Spinal cord (tissue), 10 donors: ENCODE results near the gene ZNF565. TPM values are rescaled to one million over a fixed set of nuclear protein-coding genes. Genes with fewer than 3 reads are reported as not detected.

Experiments used
- DNase-seq, 6 donors: peaks; one replicate each; pipeline versions ENCODE4 v3.0.0 to v3.0.0-alpha.2; 2013 to 2015; ENCODE audit warnings: low spot score in 6 of 6, low read depth in 4 of 6
- H3K27ac ChIP-seq: one replicate; pipeline ENCODE4 v1.5.1; 2013; ENCODE audit warnings: low read depth, low read length, control low read depth
- H3K27me3 ChIP-seq: one replicate; pipeline ENCODE4 v1.6.1; 2013; ENCODE audit warnings: low read length; ENCODE audit not compliant: control insufficient read depth, insufficient read depth
- H3K36me3 ChIP-seq: one replicate; pipeline ENCODE4 v1.6.1; 2013; ENCODE audit warnings: low read length; ENCODE audit not compliant: control insufficient read depth, insufficient read depth
- H3K4me1 ChIP-seq: one replicate; pipeline ENCODE4 v1.6.1; 2013; ENCODE audit warnings: low read length; ENCODE audit not compliant: control insufficient read depth, insufficient read depth
- H3K4me3 ChIP-seq: one replicate; pipeline ENCODE4 v1.5.1; 2013; ENCODE audit warnings: low read depth, low read length, control low read depth
- H3K9me3 ChIP-seq: one replicate; pipeline ENCODE4 v1.6.1; 2013; ENCODE audit warnings: low read length; ENCODE audit not compliant: control insufficient read depth, insufficient read depth
- WGBS: methylation state at CpG from one replicate; pipeline ENCODE4 v1.1.5; 2013; ENCODE audit warnings: missing lambda C conversion rate; ENCODE audit not compliant: insufficient coverage; 5-methylcytosine and 5-hydroxymethylcytosine counted together
- polyA plus RNA-seq, 2 donors: library from polyadenylated mRNA; unstranded; fragments of 120-200 nt; gene quantifications; one replicate each; pipeline ENCODE4 v1.2.1, GENCODE V29; 2013; ENCODE audit not compliant: insufficient read length in 2 of 2
- total RNA-seq, 2 donors: library from RNA; depleted of rRNA in 1 of 2; stranded (reverse); fragments of 120-200 nt in 1 of 2; fragments of >200 nt in 1 of 2; gene quantifications; one replicate each; pipeline versions ENCODE4 v1.2.3 to v1.2.4, GENCODE V29; 2013 to 2014
- donor health status: healthy.

ZNF565 gene
- total and polyA plus RNA-seq, 4 donors, result 9.7 to 12.9 (median 11.6) TPM

- Histone ChIP-seq H3K36me3 (peaks cover 8% of the 10 kb centered on the region), H3K9me3 (no peaks in the 10 kb centered on the region), H3K4me3 (no peak overlapping the region), H3K4me1 (peaks cover 3% of the 10 kb centered on the region), H3K27me3 (no peaks in the 10 kb centered on the region), H3K27ac (no peak overlapping the region)
- WGBS, result no CpG with 5 or more reads among the region's 4 CpGs
- DNase-seq, result no peak
These were observed 7.0 kb upstream of the ZNF565 start for GRCh38 chr19:36221474-36221873.

- Histone ChIP-seq H3K27me3 (no peaks in the 10 kb centered on the region), H3K4me3 (peak overlapping the region; percentile 93), H3K36me3 (peaks cover 5% of the 10 kb centered on the region), H3K4me1 (peaks cover 14% of the 10 kb centered on the region), H3K27ac (peak overlapping the region; percentile 93), H3K9me3 (no peaks in the 10 kb centered on the region)
- 0% methylated on average over 14 of the region's 27 CpGs for WGBS
- DNase-seq, result peak in 5 of 6 donors; percentile 2 to 32 (median 19)
These were observed 1.0 kb upstream of the ZNF565 start for GRCh38 chr19:36215276-36216123.

DNA sequence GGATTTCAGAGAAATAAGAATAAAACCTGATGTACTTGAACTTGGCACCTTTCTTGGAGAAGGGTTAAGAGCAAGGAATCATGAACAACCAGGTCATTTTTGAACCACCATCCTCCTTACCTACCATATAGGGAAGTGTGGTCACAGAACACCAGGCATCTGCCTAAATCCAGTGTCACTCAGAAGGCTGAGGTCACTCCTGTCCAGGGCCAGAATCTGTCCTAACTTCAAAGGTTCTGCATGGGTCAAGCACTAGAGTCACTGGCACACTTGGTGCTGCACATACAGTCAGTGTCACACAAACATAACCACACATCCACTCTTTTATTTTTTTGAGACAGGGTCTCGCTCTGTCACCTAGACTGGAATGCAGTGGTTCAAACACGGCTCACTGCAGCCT, 1.6 kb downstream of the ZNF565 start:
- Histone ChIP-seq H3K27ac (no peak overlapping the region), H3K9me3 (no peaks in the 10 kb centered on the region), H3K36me3 (peaks cover 5% of the 10 kb centered on the region), H3K4me3 (no peak overlapping the region), H3K4me1 (peaks cover 14% of the 10 kb centered on the region), H3K27me3 (no peaks in the 10 kb centered on the region)
- DNase-seq, result no peak
- WGBS, result 100% methylated on average over 2 of the region's 2 CpGs

GRCh38 chr19:36210497-36210896, 4.0 kb downstream of the ZNF565 start:
- Histone ChIP-seq H3K36me3 (peaks cover 12% of the 10 kb centered on the region), H3K27me3 (no peaks in the 10 kb centered on the region), H3K4me3 (no peak overlapping the region), H3K27ac (no peak overlapping the region), H3K9me3 (no peaks in the 10 kb centered on the region), H3K4me1 (peaks cover 7% of the 10 kb centered on the region)
- DNase-seq, result no peak
- WGBS, result 100% methylated on average over 6 of the region's 8 CpGs

DNA sequence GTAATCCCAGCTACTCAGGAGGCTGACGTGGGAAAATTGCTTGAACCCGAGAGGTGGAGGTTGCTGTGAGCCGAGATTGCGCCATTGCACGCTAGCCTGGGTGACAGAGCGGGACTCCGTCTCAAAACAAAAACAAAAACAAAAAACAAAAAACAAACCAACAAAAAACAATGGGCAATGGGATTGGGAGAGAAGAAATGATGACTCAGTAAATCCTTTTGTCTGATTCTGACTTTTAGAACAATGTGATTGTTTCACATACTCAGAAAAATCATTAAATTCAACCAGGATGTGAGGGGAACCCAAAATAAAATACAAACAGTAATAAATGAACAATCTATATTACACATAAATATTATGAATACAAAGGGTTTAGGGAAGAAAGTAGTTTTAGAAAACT, 5.1 kb downstream of the ZNF565 start:
- Histone ChIP-seq H3K9me3 (no peaks in the 10 kb centered on the region), H3K36me3 (peaks cover 10% of the 10 kb centered on the region), H3K27me3 (no peaks in the 10 kb centered on the region), H3K4me3 (no peak overlapping the region), H3K4me1 (peaks cover 7% of the 10 kb centered on the region), H3K27ac (no peak overlapping the region)
- DNase-seq, result no peak
- 95% methylated on average over 3 of the region's 7 CpGs for WGBS

- peaks cover 13% of the 10 kb centered on the region for H3K36me3 ChIP-seq
- no CpG with 5 or more reads among the region's 3 CpGs for WGBS
- no peaks in the 10 kb centered on the region for H3K9me3 ChIP-seq
- no peaks in the 10 kb centered on the region for H3K4me1 ChIP-seq
- H3K27ac ChIP-seq, result no peak overlapping the region
- no peak overlapping the region for H3K4me3 ChIP-seq
- DNase-seq, result no peak
- no peaks in the 10 kb centered on the region for H3K27me3 ChIP-seq
These were observed 6.7 kb downstream of the ZNF565 start for GRCh38 chr19:36207605-36208252.

DNA sequence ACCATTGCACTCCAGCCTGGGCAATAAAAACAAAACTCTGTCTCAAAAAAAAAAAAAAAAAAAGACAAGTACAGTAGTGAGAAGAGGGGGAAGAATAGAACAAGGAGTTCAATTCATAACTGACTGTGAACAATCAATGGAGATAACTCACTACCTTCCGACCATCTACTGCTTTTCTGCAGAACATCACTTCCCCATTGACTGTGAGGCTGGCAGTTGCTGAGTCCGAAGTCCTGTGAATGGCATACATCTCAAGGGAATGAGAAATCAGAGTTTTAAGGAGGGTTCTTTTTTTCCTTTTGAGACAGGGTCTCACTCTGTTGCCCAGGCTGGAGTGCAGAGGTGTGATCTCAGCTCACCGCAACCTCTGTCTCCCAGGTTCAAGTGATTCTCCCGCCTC, 11.2 kb downstream of the ZNF565 start:
- Histone ChIP-seq H3K27ac (no peak overlapping the region), H3K27me3 (no peaks in the 10 kb centered on the region), H3K9me3 (no peaks in the 10 kb centered on the region), H3K4me3 (no peak overlapping the region), H3K4me1 (no peaks in the 10 kb centered on the region), H3K36me3 (peaks cover 15% of the 10 kb centered on the region)
- WGBS, result no CpG with 5 or more reads among the region's 4 CpGs
- DNase-seq, result no peak

GRCh38 chr19:36201684-36202083, 12.8 kb downstream of the ZNF565 start:
- H3K9me3 ChIP-seq, result no peaks in the 10 kb centered on the region
- peaks cover 12% of the 10 kb centered on the region for H3K36me3 ChIP-seq
- H3K4me3 ChIP-seq, result no peak overlapping the region
- H3K4me1 ChIP-seq, result no peaks in the 10 kb centered on the region
- no peak for DNase-seq
- no peaks in the 10 kb centered on the region for H3K27me3 ChIP-seq
- H3K27ac ChIP-seq, result no peak overlapping the region
- 94% methylated on average over 4 of the region's 6 CpGs for WGBS

- Histone ChIP-seq H3K36me3 (peaks cover 19% of the 10 kb centered on the region), H3K4me1 (no peaks in the 10 kb centered on the region), H3K27ac (no peak overlapping the region), H3K27me3 (no peaks in the 10 kb centered on the region), H3K9me3 (no peaks in the 10 kb centered on the region), H3K4me3 (no peak overlapping the region)
- 0% methylated on average over 1 of the region's 2 CpGs for WGBS
- peak in 2 of 6 donors; percentile 10 to 32 for DNase-seq
These were observed 16.3 kb downstream of the ZNF565 start for GRCh38 chr19:36198119-36198518.

DNA sequence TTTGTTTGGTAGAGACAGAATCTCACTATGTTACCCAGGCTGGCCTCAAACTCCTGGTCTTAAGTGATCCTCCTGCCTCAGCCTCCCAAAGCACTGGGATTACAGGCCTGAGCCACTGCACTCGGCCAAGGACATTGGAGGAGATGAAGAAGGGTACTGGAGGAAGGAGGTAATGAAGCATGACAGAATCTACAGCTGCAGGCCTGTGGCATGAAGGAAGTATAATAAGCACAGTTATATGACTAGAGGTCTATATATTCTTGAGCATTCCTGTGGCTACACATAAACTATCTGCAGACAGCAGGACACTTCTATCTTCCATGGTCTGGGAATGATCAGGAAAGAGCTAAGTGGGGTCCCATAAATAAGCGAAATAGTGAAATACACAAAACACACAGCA, 18.2 kb downstream of the ZNF565 start:
- H3K36me3 ChIP-seq, result peaks cover 25% of the 10 kb centered on the region

More for the DNA sequence above, 18.2 kb downstream of the ZNF565 start:
- no peak for DNase-seq
- Histone ChIP-seq H3K27ac (no peak overlapping the region), H3K4me1 (no peaks in the 10 kb centered on the region), H3K4me3 (no peak overlapping the region), H3K27me3 (no peaks in the 10 kb centered on the region), H3K9me3 (no peaks in the 10 kb centered on the region)
- 100% methylated on average over 1 of the region's 2 CpGs for WGBS
